NCI-H2029 (cell line): ENCODE results near the gene IQUB.
"Not testable (repeated sequence)": the region's sequence is repeated elsewhere in the genome, so short reads cannot be mapped to it uniquely, and the experiment has no call there.

Source experiments
- DNase-seq: peaks from one replicate; lab custom pipeline; 2025; lab: John Stamatoyannopoulos, UW

The IQUB gene

DNA sequence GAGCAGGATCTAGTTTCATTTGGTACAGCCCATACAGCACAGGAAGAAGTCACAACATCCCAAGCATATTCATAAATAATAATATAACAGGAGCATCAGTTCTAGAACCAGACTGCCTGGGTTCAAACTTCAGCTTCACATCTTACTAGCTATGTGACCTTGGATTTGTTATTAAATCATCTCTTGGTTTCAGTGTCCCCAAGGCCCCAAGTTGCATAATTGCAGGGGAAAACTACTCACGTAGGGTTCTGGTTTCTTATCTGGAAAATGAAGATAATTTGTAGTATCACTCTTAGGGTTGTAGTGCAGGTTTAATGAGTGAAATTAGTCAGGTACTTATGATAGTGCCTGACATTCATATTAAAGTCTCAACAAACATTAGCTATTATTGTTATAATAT is 5.5 kb upstream of the IQUB start:
- DNase-seq: no peak

DNA sequence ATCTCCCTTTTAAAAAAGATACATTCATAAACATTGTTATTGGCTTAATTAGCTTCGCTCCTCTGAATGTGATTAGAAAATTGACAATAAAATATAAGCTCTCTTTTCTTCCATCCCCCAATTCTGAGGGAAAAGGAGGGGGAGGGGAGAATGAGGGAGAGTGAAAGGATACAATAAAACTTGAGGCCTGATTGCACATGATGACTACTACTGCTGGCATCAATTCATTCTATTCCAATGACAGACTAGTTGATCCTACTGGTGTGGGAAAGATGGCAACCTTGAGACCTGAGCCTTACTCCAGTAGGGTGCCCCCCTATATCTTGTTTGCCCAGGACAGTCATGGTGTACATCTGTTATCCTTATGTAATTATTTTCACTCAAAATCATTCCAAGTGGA is 4.5 kb upstream of the IQUB start:
- no peak for DNase-seq

DNA sequence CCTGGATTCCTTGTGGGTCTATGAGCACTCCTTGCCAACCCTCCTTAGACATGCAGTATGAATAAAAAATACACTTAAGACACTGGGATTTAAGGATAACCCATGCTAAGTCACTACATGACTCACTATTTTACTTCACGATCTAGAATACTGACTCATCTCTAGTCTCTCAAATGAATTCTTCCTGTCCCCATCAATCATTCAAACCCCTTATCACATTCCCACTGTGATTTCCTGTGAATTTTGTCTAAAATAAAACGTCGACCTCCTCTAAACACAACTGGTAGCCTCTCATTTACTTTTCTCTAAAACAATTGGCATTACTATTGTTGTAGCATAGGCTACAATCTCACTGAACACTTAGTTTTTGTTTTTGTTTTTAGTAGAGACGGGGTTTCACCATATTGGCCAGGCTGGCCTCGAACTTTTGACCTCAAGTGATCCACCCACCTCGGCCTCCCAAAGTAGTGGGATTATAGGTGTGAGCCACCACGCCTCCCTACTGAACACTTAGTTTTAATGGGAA is 3.9 kb upstream of the IQUB start:
- no peak for DNase-seq

DNA sequence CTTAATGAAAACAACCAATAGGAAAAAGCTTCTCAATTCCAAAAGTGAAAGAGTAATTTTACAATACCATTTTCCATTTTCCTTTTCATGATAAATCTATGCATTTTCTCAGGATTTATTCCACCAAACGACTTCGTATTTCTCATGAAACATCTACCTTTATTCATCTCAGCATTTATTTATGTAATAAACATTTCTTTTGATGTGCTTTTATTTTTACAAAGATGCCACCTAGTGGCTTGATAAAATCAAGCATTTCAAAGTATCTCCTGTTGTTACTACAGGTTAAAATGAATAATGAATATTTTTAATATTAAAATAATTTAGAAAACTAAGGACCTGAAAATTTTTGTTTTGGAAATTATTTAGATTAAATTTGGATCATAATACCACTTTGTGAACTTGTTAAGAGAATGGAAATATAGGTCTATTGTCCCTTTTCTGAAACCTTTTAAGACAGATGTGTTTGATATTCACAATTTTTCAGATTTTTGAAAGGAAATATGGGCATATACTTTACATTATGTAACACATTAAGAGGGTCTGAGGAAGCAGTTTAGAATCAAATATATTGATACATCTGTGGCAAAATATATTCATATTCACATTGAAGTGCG is 2.7 kb upstream of the IQUB start:
- no peak for DNase-seq

DNA sequence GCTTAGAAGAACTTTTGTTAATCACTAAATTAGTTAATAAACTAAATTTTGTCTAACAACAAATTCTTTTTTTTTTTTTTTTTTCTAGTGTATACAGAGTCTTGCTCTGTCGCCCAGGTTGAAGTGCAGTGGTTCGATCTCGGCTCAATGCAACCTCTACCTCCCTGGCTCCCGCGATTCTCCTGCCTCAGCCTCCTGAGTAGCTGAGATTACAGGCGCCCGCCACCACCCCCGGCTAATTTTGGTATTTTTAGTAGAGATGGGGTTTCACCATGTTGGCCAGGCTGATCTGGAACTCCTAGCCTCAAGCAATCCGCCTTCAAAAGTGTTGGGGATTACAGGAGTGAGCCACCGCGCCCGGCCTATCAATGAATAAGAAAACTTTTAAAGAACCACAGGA is 1.1 kb upstream of the IQUB start:
- no peak for DNase-seq

DNA sequence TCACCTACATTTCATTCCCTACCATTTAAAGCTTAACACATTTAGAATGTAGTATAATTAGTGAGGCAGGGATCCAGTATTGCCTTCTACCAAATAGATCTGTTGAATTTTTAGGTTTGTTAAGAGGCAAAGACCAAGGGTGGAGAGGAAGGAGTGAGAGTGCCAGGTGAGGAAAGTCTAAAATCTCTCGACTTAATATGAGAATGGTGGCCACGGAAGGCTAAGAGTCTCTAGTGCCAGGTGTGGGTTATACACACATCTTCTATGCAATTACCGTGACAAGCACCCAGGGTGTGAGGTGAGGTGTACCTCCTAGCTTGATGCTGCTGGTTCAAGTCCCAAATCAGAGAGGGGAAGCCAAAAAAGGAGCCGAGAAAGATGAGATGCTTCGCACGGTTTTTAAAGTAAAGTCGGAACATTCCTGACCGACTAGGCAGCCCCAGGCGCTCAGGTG is 439 bp downstream of the IQUB start:
- no peak for DNase-seq

DNA sequence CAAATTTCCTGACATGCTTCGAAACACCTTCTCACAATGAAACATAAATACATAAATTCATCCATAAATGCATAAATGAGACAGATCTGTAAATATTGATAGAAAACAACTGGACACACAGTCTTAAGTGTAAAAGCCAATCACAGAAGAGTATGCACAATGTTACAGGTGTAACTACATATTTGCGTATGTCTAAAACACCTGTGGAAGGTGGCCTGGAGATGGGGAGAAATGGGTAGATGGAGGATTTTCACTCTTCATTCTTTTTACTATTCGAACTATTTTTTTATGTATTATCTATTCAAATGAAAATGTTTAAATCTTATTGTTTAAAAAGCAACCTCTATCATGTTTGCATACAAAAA is 860 bp downstream of the IQUB start:
- DNase-seq: no peak

DNA sequence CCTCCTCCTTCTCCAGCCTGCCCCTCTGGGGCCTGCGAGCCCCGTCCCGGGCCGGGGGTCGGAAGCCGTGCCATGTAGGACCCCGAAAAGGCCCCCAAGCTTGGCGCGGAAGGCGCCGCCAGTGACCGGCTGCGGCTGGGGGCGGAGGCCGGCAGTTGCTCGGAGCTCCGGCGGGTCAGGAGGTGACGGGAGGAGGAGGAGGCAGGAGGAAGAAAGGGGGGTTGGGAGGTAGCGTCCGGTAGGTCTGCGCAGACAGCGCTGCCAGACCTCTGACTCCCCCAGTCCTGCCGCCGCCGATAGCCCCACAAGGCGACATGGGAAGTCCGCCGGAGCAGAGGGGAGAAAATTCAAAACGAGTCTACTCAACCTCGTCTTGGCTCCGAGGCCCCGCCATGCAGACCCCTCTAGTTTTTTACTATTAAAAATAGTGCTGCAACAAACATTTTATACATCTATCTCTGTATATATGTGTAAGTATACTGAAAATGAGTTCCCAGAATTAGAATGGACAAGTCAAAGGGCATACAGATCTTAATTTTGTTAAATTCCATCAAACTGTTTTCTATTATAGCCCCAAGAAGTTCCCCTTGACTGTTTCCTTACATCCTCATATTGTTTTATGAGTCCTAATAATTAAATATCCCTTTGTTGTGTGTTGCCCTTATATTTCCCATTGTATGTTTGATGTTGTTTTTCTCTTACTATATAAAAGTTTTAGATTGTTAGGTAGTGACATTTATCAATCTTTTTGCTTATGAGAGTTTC is 1.4 kb downstream of the IQUB start:
- not testable (repeated sequence) for DNase-seq

DNA sequence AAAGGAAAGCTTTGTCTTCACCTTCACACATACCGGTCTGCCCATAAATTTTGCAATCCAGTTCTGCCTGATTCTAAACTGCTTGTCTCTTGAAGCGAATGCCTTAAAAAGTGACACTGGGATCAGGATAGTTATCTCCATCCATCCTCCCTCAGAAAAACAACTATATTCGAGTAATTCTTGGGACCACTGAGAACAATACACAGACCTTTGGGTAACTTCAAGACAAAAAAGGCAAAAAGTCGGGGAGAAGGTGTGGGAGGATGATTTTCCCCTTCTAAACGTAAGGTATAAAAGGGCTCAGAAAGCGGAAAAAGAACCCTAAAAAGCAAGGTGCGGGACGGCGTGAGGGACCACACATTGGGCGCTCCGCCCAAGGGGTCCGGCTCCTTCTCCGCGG is 2.1 kb downstream of the IQUB start:
- DNase-seq: not testable (repeated sequence)

DNA sequence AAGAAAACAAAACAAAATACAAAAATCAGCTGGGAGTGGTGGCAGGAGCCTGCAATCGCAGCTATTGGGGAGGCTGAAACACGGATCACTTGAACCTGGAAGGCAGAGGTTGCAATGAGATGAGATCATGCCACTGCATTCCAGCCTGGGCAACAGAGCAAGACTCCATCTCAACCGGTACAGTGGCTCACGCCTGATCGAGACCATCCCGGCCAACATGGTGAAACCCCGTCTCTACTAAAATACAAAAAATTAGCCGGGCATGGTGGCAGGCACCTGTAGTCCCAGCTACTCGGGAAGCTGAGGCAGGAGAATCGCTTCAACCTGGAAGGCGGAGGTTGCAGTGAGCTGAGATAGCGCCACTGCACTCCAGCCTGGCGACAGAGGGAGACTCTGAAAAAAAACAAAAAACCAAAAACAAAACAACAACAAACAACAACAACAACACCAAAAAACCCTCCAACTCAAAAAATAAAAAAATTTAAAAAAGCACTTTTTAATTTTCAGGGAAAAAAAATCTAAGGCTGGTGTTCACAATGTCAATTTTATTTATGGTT is 4.3 kb downstream of the IQUB start:
- DNase-seq: not testable (repeated sequence)

DNA sequence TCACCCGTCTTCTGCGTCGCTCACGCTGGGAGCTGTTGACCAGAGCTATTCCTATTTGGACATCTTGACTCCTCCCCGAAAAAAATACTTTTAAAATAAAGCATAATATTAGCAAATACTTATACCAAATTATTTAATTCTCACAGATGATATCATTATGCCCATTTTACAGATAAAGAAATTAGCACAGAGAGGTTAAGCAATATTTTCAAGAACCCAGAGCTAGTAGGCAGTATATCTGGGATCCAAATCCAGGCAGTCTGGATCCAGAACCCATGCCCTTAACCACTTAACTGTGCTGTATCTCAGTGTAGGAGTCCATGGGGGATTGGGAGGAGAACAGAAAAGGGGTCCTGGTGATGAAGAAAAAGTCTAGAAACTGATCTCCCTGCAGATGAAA is 6.1 kb downstream of the IQUB start:
- no peak for DNase-seq

DNA sequence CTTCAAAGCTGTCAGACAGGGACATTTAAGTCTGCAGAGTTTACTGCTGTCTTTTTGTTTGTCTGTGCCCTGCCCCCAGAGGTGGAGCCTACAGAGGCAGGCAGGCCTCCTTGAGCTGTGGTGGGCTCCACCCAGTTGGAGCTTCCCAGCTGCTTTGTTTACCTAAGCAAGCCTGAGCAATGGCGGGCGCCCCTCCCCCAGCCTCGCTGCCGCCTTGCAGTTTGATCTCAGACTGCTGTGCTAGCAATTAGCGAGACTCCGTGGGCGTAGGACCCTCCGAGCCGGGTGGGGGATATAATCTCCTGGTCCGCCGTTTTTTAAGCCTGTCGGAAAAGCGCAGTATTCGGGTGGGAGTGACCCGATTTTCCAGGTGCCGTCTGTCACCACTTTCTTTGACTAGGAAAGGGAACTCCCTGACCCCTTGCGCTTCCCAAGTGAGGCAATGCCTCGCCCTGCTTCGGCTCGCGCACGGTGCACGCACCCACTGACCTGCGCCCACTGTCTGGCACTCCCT is 6.6 kb downstream of the IQUB start:
- not testable (repeated sequence) for DNase-seq

DNA sequence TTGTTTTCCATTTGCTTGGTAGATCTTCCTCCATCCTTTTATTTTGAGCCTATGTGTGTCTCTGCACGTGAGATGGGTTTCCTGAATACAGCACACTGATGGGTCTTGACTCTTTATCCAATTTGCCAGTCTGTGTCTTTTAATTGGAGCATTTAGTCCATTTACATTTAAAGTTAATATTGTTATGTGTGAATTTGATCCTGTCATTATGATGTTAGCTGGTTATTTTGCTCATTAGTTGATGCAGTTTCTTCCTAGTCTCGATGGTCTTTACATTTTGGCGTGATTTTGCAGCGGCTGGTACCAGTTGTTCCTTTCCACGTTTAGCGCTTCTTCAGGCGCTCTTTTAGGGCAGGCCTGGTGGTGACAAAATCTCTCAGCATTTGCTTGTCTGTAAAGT is 7.9 kb downstream of the IQUB start:
- not testable (repeated sequence) for DNase-seq

DNA sequence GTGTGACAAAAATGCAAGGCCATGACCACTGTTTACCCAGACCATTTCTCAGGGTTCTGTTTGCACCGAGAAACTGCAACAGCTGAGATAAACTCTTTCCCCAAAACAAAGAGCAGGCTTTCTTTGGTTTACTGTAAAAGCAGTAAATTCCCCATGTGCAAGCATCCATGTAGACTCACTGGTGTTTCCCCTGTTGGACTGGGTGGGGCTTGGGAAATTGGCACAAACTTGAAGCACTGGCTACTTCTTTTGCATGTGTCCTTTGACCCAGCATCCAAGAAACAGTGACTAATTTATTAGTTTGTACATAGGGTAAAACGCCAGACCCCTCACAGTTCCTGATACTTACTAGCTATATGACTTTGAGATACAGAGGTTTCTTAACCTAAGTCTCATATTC is 12.3 kb downstream of the IQUB start:
- DNase-seq: no peak

DNA sequence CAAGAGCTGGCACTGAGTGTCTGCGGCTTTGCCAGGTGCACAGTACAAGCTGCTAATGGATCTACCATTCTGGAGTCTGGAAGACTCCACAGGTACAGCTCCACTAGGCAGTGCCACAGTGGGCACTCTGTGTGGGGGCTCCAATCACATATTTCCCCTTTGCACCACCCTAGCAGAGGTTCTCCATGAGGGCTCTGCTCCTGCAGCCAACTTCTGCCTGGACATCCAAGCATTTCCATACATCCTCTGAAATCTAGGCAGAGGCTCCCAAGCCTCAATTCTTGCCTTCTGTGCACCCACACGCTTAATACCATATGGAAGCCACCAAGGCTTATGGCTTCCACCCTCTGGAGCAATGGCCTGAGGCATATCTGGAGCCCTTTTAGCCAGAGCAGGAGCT is 29.2 kb downstream of the IQUB start:
- no peak for DNase-seq

DNA sequence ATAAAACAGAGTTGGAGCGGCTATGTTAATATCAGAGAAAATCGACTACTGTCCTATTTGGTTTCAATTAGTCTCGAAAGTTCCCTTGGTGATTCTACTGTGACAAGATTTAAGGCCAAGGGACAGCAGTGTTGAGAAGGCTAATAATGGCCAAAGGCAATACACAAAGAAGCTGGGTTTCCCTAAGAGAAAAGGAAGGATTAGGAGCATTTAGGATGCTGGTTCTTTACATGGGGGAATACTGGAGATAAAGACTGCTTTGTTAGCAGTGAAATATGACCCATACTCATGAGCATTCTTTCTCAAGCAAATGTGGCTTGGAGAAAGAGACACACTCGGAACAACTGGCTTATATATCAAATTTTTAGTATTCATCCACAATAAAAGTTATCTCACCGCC is 32.2 kb downstream of the IQUB start:
- DNase-seq: no peak

DNA sequence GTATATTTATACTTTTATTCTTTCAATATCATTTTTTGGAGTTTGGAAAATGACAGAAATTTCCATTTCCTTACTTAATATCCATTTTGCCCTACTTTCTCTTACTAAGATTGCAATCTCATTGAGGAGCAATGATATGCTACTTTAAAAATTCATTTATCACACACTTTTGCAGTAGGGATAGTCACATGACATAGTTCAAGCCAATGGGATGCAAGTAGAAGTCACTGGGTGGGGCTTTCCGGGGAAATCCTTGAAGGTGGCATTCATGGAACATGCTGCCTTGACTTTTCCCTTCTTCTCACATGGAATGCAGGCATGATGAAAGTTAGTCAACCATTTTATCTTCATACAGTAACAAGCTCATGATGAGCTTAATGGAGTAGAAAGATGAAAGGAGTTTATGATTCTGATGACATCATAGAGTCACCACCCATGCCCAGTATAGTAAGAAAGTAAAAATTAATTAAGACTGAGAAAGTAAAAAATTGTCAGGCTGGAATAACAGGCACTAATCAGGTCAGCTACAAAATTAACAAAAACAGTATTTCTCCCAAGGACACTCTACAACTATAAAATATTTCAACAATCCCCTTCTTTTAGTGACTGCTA is 33.4 kb downstream of the IQUB start:
- no peak for DNase-seq

DNA sequence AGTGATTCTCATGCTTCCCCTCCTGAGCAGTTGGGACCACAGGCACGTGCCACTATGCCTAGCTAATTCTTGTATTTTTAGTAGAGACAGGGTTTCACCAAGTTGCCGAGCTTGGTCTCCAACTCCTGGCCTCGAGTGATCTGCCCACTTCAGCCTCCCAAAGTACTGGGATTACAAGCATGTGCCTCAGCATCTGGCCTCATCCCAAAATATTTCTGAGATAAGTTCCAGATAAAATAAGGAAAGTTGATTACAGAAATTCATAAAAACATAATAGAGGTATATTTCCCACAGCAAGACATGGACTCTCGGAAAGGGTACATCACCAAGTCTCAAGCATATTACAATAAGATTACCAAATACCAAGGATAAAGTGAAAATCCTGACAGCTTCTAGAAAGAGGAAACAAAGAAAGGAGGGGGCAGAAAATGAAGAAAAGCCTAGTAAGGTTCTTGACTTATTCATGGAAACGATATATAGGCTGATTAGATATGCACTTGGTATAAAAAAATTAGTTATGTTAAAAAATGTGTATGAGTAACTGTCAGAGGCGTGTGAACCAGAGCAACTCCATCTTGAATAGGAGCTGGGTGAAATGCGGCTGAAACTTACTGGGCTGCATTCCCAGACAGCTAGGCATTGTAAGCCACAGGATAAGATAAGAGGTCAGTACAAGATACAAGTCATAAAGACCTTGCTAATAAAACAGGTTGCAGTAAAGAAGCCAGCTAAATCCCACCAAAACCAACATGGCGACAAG is 35.0 kb downstream of the IQUB start:
- DNase-seq: no peak

DNA sequence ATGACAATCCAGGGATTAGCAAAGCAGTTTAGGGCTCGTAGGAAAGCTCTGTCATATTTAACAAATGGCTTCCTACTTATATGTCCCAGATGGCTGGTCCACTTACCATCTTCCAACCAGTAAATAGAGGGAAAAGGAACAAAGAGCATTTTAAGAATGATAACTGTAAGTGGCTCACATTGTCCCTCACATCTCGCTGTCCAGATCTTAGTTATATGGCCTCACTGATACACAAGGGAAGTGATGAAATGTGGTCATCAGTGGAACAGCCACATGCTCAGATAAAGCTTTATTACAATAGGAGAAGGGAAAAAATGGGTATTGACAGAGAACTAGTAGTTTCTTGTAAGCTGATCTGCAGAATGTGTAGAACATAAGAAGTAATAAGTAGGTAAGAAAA is 35.8 kb downstream of the IQUB start:
- no peak for DNase-seq

DNA sequence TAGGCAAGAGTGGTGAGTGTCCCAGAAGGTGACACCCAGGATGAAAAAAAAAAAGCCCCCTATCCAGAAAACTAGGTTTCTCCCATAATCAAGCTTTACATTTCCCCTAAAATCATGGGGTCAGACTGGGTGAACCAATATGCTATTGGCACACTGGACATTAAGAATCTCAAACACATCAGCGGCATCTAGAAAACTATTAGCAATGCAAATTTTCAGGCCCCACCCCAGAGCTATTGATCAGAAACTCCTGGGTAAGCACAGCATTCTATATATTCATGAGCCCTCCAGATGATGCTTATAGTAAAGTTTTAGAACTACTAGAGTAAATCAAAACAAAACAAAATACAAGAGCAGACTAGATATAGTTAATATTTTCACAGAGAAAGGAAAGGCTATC is 36.4 kb downstream of the IQUB start:
- no peak for DNase-seq

DNA sequence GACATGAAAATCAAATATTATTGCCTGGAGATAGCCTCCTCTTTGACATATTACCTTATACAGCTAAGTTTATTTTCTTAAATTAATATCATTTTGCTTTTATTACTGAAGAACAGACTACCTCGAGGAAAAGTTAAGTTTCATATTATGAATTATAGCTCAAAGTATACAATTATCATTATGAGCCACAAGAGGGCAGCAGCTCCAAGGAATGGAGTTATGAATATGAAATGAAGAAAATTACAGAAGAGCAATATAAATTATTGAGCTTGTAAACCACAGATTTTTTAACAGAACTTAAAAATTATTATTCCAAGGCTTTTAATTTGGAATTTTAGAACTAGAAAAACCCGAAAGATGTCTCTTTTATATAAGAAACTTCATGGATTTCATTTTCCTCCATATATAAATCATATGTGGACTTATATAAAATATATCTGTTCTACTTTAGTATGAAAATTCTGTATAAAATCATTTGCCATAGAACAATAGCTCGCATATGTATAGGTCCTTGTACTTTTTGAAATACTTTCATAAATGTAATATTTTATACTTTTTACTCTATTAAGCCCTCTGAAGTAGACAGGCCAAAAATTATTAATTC is 40.1 kb downstream of the IQUB start:
- DNase-seq: peak; percentile 19

DNA sequence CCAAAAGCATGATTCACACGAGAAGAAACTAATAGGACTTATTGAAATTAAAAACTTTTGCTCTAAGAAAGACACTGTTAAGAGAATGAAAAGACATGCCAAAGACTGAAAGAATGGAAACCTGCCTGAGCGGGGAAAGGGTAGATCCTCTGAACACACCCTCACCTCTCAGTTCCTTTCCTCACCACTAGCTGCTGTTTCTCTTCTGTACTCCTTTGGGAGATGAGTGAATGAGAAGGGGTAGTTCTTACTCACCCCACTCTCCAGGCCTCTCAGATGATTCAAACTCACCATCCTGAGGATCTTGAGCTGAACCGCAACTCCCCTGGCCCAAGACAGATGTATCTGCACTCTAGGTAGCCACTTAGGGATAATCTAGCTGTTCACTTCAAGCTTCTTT is 41.9 kb downstream of the IQUB start:
- no peak for DNase-seq
